Activated CD4-positive, alpha-beta T cell treated with anti-CD3 and anti-CD28 coated beads, Interleukin-2, amount 50 U/mL, for 1 hour (primary cell): ENCODE data around the gene KLK1.
A peak's percentile ranks its signal among the peaks of the same experiment; 100 is the strongest.
"Not testable (repeated sequence)": the region's sequence is repeated elsewhere in the genome, so short reads cannot be mapped to it uniquely, and the experiment has no call there.

ENCODE experiments used
- DNase-seq: peaks from one replicate; pipeline ENCODE4 v3.0.0-alpha.2; 2020

KLK1 gene

DNA sequence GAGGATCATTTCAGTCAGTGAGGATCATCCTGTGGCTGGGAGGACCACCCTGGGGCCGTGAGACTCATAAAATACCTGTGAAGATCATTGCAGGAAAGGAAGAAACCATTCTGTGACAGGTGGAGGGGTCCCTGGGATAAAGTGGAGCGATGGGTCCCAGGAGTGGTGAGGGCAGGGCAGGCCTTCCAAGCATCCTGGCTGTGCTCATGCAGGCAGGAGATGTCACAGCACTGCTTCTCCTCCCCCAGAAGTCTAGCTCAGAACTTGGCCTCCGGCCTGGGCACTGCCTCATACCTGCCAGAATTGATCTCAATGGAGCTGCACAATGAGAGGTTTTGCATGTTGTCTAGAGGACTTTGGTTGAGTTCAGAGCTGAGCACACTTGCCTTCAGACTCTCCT is 11.1 kb downstream of the KLK1 start:
- DNase-seq = no peak

DNA sequence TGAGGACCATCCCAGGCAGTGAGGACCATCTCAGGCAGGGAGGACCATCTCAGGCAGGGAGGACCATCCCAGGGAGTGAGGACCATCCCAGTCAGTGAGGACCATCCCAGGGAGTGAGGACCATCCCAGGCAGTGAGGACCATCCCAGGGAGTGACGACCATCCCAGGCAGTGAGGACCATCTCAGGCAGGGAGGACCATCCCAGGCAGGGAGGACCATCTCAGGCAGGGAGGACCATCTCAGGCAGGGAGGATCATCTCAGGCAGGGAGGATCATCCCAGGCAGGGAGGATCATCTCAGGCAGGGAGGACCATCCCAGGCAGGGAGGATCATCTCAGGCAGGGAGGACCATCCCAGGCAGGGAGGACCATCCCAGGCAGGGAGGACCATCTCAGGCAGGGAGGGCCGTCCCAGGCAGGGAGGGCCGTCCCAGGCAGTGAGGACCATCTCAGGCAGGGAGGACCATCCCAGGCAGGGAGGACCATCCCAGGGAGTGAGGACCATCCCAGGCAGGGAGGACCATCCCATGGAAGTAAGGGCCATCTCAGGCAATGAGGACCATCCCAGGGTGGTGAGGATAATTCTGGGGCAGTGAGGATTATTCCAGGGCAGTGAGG is 11.9 kb downstream of the KLK1 start:
- DNase-seq = not testable (repeated sequence)

DNA sequence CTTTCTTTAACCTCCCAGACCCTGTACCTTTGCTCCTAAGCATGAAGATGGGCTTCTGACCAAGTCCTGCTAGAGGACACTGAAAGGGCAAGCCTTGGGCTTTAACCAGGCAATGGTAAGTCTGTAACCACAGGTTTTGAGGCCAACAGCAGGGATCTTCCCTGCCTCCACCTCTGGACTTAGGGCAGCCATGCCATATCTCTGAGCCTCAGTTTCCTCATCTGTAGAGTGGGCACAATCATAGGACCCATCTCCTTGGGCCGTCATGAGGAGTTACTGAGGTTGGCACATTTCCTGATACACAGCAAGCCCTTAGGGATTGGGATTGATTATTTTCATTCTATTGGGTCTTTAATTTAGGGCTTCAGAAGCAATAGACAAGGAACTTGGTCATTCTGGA is 14.7 kb downstream of the KLK1 start:
- no peak for DNase-seq

DNA sequence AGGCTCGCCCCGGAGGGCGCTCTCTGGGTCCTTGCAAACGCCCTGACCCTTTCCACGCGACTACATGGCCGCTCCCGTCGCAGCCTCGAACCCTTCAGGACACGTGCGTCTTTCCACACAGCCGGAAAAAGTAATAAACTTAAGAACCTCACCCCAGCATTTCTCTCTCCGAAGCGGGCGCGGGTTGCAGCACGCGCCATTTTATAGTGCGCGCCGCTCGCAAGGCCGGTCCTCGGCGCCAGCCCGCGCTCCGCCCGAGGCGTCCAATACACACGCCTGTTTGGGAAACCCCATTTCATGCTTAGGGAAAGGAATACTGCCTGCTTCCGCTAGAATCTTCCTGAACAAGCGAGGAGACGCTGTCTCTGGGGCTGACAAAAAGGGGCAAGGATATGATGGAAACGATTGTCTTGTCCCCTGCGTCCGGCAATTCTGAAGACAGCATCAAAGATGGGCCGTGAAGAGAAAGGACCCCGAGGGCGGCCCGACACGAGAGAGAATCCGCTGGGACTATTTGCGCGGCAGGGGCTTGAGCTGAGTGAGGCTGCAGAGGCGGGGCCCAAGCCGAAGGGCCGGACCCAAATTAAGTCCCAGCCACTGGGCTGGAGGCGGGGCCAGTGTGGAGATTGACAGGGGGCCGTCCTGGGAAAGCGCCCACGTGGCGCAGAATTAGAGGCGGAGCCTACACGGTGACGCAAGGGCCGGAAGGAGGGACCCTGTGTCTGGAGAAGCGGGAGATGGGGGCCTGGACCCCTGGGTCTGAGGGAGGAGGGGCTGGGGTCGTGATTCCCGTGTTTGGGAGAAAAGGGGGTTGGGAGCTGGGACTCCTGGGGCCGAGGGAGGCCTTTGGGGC is 18.9 kb downstream of the KLK1 start:
- peak; percentile 96 for DNase-seq

DNA sequence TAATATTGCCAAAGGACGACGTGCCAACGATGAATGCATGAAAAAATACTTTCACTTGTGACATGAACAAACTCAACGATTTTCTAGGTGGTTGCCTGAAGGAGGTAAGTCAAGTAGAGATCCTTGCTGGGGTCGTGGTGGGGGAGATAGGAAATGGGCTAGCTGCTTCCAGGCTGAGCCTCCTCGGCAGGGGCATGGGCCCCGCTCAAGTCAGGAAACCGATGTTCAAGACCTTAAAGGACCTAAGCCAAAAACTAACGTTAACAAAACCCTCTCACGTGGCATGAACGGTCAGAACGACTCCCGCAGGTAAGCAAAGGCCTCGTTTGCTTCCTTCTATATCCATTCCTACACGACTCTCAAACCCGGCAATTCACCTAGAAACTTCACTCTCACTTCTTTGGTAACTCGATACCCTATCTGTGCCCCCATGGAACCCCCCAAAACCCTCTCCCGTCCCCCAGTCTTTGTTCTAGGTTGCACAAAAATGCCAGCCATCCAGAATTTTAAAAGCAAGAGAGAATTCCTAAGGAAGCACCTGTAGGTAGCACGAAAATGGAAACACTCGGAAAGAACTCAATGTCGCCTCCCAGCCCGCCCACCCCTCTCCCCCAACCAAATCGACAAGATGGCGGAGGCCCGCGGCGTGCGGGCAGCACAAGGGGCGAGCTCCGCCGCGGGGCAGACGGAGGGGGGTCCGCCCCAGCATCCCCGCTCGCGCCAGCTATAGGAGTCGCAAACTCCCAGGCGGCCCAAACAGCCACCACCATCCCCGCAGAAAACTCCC is 19.8 kb downstream of the KLK1 start:
- no peak for DNase-seq

DNA sequence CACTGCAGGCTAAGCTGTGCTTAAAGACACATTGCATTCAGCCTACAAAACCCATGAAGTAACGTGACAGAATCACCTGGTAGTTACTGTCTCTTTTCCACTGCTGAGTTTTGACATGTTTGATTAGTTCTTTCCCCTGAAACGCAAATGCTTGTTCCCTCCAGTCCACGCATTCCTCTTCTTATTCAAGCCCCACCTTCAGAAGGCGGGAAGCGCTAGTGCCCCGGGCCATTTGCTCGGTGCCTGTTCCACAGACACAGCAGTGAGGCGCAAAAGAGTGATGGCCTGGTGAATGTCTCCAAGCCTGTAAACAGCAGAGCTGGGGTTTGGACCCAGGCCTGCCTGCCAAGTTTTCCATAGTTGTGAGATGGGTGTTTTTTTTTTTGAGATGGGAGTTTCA is 22.5 kb downstream of the KLK1 start:
- no peak for DNase-seq

DNA sequence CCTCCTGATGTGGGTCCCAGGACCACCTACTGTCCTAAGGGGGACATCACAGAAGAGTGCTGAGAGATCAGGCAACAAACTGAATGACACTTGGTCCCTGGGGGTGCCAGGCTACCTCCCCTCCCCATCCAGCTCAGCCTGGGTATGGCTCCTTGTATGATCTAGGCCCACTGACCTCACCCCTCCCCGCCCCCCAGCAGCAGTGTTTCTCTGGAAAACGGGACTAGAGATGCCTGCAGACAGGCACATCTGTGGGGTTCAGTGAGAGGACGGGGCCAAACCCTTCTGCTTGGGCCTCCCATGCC is 24.1 kb downstream of the KLK1 start:
- DNase-seq = no peak

DNA sequence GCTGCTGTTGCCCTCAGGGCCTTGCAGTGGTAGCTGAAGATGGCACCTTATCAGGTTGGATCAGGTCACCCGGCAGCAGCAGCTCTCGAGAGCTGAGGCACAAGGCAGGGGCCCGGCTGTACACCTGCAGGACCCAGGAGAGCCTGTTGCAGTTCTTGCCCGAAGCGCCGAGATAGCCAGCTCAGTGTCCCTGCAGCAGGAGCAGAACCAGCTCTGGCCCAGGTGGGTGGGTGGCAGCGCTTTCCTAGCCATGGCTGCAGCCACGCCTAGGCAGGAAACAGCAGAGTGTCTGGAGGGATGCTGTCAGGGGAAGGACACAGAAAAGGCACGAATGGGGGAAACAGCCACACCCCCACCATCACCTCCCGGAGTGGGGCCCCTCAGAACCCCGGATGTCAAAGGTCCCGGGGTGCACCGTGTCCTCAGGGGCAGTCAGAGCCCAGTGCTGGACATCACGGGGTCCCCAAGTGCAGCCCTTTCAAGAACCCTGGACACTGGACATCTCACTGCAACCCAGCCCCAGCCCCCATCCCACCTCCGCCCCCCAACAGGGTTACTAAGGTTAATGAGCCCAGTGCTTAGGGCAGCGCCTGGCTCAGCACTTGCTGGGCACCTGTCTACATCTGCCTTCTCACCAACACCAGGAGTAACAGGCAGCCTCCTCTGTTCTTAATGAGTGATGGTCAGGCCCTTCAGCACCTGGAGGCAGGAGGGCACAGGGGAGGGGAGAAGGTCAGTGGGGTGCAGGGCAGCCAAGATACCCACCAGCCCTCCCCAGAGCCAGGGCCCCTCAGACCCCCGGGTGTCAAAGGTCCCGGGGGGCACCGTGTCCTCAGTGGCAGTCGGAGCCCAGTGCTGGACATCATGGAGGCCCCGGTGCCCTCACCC is 24.7 kb downstream of the KLK1 start:
- DNase-seq = no peak

DNA sequence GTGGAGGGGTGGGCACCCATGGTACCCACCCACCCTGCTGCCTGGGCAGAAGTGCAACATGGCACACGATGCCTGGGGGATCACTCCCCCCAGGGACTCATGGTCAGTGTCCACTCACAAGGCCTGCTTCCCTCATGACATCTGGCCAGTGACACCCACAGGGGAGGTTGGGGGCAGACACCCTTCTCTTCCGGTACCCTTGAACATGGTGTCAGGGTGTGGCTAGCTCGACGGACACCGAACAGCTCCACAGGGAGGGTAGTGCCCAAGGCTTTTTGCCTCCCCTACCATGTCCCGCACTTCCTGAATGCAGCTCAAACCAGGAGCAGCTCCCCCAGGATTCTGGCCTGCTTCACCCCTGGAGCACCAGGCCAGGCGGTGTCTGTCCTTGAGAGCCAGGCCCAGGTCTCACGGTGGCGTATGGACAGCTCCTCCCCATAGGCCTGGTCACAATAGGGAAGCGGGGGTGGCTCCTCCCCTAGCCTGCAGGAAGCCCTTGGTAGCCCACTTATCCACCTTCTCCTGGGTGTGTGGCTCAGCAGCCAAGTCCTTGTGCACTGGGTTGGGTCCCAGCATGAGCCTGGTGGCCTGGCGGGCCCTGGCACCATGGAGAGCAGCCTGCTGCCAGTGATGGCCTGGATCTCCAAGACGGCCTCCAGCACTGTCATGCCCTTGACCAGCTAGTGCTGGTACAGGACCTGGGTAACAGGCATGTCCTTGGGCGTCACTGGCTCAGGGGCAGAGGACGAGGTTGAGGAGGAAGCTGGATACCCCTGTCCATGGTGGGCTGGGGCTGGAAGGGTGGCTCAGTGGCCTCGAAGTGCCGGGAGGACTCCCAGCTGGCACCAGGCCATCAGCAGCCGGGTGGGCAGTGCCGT is 25.6 kb downstream of the KLK1 start:
- DNase-seq = no peak

DNA sequence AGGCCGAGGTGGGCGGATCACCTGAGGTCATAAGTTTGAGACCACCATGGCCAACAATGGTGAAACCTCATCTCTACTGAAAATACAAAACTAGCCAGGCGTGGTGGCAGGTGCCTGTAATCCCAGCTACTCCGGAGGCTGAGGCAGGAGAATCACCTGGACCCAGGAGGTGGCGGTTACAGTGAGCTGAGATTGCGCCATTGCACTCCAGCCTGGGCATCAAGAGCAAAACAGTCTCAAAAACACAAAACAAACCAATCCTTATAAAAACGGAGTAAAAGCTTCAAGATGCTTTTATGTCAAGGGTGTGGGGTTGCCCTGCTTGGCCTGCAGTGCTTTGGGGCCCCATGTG is 26.2 kb downstream of the KLK1 start:
- DNase-seq = no peak

DNA sequence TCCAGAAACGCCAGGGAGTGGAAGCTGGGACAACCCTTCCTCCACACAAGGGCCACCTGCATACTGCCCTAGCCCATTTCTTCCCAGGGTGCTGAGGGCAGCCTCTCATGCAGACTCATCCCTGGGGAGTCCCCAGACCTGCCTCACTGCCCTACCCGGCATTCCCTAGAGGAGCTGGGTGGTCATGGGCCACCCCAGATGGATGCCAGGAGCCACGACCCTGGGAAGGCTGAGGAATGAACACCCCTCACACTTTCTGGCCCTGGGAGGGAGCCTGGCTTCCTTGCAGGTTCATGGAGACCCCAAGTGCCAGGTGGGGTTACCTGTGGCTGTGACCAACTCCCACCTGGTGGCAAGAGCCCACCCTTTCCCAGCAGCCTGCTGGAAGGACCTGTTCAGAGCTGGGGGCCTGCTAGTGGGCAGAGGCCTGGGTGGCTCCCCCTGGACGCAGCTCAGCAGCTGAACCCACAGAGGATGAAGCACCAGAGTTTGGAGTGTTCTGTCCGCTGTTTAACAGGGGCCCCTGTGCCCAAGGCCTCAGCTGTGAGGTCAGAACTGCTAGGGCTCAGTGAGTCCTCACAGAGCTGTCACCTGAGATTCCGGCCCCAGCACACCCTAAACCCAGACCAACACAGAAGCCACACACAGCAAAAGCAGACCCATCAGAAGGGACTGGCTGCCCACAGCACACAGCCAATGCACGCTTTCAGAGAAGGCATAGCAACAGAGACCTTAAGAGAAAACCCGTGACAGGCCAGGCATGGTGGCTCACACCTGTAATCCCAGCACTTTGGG is 26.8 kb downstream of the KLK1 start:
- no peak for DNase-seq

DNA sequence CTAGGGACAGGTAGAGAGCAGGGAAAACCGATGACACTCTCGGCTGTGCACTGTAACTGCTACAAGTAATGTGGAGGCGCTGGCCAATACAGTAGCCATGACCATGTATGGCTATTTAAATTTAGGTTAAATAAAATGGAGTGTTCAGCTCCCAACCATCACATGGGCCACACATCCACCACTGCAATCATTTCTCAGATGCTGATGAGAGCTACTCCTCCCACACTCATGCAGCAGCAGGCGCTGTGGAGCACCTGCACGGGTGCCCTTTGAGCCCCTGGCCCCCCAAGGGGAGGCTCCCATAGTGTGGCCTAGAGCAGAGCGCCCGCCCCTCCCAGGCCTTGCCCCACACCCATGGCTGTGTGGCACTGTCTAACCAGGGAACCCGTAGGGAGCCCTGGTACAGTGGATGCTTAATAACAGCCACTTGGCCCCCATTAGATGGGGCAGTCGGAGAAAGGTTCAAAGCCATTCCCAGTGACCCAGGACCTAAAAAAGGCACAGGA is 27.4 kb downstream of the KLK1 start:
- no peak for DNase-seq

DNA sequence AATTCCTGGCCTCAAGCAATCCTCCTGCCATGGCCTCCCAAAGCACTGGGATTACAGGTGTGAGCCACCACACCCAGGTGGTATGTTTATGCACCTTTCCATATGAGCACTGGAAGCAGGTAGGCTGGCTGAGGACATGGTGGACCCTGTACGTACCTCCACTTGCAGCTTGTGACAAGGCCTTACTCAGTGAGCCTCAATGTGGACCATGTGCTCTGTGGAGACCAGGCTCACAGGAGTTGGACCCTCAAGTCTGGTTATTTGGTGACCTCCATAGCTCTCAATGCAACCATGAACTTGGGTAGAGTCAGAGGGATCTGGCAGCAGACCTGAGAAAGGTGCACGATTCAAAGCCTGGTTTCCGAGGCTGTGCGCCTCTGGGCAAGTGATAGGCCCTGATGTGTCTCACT is 27.9 kb downstream of the KLK1 start:
- no peak for DNase-seq

DNA sequence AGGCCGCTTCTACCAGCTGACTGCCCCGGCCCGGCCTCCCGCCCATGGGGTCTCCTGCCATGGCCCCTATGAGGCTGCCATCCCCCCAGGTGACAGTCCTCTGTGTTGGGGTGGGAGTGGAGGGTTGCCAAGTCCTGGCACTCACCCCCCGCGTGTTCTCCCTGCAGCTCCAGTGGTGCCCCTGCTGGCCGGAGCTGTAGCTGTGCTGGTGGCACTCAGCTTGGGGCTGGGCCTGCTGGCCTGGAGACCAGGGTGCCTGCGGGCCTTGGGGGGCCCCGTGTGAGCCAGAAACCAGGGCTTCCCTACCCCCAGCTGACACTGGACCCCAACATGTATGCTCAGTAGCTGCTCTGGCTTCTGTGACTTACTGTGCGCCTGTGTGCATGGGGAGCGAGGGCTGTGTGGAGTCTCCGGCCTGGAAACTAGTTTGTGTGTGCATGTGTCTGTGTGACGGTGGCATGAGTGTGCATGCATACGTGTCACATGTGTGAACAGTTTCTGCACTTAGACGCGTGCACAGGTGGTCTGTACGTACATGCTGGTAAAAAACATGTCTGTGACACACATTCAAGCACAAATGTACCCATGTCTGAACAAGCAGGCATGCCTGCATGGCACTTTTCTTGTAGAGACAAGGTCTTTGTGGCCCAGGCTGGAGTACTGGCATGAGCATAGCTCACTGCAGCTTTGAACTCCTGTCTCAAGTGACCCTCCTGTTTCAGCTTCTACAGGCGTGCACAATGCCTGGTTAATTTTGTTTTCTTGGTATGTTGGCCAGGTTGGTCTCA is 28.5 kb downstream of the KLK1 start:
- DNase-seq = no peak

DNA sequence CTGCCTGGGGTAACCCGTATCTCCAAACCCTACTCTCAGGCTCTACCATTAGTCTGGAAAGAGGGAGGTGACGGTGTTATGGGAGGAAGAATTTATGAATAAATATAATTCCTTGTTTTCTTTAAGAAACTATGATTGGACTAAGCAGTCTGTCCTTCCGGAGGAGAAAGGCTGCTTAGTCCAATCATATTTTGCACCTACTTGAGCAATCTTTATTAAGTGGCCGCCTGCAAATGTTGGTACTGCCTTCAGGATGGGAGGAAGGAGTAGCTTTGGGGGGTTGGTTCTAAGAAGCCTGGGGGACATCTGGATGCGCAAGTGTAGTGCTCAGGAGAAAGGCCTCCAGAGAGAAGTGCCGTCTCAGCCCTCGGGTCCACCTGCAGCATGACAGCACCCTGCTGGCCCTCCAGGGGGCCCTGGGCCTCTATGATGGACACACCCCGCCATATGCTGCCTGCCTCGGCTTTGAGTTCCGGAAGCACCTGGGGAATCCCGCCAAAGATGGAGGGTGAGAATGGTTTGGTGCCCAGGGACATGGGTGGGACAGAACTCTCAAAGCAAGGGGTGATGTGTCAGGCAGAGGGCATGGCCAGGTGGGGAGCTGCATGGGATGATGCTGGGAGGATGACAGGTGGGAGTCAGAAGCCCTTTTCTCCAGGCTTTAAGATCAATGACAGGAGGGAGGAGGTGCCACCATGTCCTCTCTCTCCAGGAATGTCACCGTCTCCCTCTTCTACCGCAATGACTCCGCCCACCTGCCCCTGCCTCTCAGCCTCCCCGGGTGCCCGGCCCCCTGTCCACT is 29.3 kb downstream of the KLK1 start:
- no peak for DNase-seq

DNA sequence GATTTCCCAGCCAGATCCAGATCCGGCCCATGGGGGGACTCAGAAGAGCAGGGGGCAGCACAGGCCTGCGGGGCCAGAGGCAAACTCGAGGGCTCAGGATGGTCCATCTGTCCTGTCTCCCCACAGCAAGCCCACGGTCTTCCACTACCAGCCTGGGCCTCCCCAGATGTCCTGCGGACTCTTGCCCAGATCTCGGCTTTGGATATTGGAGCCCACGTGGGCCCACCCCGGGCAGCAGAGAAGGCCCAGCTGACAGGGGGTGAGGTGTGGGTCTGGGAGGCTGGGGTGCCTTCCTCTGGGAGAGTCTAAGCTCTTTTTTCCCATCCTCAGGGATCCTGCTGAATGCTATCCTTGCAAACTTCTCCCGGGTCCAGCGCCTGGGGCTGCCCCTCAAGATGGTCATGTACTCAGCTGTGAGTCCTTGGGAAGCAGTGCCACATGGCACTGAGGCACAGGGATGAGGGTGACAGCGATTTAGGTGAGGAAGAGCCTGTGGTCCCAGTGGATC is 30.0 kb downstream of the KLK1 start:
- no peak for DNase-seq

DNA sequence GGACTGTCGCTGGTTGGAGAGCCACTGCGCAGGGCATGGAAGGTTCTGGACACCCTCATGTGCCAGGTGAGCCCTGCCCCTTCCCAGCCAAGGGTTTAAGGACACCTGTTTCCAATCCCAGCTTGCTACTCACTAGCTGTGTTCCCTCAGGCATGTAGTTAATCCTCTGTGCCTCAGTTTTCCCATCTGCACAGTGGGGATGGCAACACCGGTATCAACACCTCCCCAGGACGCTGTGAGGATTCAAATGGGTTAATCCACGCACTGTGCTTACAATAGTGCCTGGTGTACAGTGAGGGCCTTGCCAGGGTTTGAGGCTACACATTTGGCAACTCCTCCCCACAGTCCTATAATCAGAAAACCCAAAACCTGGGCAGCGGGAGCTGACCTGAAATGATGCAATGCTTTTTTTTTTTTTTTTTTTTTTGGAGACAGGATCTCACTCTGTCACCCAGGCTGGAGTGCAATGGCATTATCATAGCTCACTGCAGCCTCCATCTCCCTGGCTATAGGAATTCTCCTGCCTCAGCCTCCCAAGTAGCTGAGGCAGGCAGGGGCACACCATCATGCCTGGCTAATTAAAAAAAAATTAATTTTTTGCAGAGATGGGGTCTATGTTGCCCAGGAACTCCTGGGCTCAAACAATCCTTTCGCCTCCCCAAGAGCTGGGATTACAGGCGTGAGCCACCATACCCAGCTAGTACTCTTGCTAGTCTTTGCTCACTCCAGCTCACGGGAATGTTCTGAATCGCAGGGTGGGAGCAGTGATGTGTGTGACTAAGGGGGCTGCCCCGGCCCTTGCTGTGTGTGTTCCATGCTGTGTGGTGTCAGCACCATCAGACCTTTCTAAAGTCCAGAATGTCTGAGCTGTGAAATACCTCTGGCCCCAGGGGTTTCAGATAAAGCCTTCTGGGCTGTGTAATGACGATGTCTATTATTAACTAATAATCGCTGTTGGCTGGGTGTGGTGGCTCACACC is 31.0 kb downstream of the KLK1 start:
- DNase-seq = no peak
